HL-60 (cell line): ENCODE measurements around the gene MARVELD1.

Experiments used
- CTCF ChIP-seq: IDR thresholded peaks from one replicate; pipeline ENCODE4 v1.5.1; 2011; ENCODE audit warnings: low read length, control low read depth, inconsistent platforms; ENCODE audit not compliant: insufficient read depth
- REST ChIP-seq: IDR thresholded peaks from 2 replicates; pipeline ENCODE4 v1.6.1; 2012; ENCODE audit warnings: low read depth; ENCODE audit not compliant: insufficient replicate concordance
- SPI1 ChIP-seq: IDR thresholded peaks from 2 replicates; pipeline ENCODE4 v1.6.1; 2012; ENCODE audit warnings: low read depth, mild to moderate bottlenecking, borderline replicate concordance

- TF ChIP-seq CTCF (no peak), SPI1 (no peak), REST (no peak)
Measured at GRCh38 chr10:97682042-97682441, 31.5 kb upstream of the MARVELD1 start.
